Kasumi-1 (cell line): ENCODE data around the gene RWDD3.

ENCODE experiments used
- DNase-seq, 2 experiments: peaks; one replicate each; lab custom pipeline; 2025; lab: John Stamatoyannopoulos, UW

RWDD3 gene

GRCh38 chr1:95282518-95282895 is 48.5 kb downstream of the RWDD3 start:
- DNase-seq, result no peak

GRCh38 chr1:95284420-95284819 is 50.4 kb downstream of the RWDD3 start:
- DNase-seq, result no peak

GRCh38 chr1:95286479-95286878 is 52.5 kb downstream of the RWDD3 start:
- DNase-seq, result no peak

GRCh38 chr1:95287081-95287480 is 53.1 kb downstream of the RWDD3 start:
- DNase-seq, result no peak

GRCh38 chr1:95287825-95288224 is 53.8 kb downstream of the RWDD3 start:
- no peak for DNase-seq
